ENCODE data around the gene PPP2R2C.

DNA sequence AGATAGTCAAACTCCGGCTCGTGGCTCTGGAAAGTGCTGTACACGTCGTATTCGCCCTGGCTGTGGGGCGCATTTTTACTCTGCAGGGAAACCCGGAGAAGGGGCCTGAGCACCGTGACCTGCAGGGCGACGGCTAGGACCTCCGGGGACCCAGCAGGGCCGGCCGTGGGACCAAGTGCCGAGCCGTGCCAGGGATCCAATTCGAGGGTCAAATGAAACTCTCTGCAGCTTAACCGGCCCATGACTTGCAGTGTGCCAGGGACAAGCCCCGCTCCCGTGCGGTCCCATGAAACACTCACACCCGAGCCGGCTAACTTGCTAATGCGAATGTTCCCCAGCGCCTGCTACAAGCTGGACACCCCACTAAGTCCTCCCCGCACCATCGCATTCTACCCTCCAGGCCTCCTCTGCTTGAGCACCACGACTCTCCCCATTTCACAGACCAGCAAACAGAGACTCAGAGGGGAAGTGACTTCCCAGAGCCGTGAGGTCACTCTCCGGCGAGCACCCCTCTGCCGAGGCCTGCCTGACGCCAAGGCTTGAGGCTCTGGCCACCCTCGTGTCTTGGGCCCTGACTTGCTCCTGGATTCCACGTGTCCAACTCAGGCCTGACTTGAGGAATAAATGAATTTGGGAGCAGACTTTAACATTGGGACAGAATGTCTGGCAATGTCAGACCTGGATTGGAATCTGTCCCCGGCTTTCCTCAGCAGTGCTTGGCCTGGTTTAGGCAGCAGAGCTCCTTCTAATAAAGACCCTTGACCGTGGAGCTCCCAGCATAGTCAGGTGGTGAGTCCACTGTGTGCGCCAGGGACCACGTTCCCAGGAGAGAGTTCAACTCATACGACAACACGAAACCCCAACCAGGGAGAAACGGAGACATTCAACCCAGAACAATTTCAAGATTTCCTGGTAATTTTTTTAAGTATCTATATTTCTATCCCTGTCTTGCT is 93.6 kb downstream of the PPP2R2C start:
- TF ChIP-seq, protein P1, sequence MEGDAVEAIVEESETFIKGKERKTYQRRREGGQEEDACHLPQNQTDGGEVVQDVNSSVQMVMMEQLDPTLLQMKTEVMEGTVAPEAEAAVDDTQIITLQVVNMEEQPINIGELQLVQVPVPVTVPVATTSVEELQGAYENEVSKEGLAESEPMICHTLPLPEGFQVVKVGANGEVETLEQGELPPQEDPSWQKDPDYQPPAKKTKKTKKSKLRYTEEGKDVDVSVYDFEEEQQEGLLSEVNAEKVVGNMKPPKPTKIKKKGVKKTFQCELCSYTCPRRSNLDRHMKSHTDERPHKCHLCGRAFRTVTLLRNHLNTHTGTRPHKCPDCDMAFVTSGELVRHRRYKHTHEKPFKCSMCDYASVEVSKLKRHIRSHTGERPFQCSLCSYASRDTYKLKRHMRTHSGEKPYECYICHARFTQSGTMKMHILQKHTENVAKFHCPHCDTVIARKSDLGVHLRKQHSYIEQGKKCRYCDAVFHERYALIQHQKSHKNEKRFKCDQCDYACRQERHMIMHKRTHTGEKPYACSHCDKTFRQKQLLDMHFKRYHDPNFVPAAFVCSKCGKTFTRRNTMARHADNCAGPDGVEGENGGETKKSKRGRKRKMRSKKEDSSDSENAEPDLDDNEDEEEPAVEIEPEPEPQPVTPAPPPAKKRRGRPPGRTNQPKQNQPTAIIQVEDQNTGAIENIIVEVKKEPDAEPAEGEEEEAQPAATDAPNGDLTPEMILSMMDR (conservative IDR thresholded peaks at IDR 0.05 in 1 of 2, IDR thresholded peaks at IDR 0.05 in 1 of 2; ENCODE audit: extremely low read depth in 1 of 2, insufficient read depth in 1 of 2, low read depth in 1 of 2, low read length in 2 of 2): no peak
- TF ChIP-seq EZH2 (IDR thresholded peaks at IDR 0.05; ENCODE audit: borderline replicate concordance, low read length): no peak

Measured in mammary epithelial cell (primary cell).